ENCODE data around the gene PAQR4. TPM values are rescaled to one million over a fixed set of nuclear protein-coding genes. Genes with fewer than 3 reads are reported as not detected.

Gene PAQR4
- total RNA-seq, 1 donor from 2014 or later: 14.6 TPM

DNA sequence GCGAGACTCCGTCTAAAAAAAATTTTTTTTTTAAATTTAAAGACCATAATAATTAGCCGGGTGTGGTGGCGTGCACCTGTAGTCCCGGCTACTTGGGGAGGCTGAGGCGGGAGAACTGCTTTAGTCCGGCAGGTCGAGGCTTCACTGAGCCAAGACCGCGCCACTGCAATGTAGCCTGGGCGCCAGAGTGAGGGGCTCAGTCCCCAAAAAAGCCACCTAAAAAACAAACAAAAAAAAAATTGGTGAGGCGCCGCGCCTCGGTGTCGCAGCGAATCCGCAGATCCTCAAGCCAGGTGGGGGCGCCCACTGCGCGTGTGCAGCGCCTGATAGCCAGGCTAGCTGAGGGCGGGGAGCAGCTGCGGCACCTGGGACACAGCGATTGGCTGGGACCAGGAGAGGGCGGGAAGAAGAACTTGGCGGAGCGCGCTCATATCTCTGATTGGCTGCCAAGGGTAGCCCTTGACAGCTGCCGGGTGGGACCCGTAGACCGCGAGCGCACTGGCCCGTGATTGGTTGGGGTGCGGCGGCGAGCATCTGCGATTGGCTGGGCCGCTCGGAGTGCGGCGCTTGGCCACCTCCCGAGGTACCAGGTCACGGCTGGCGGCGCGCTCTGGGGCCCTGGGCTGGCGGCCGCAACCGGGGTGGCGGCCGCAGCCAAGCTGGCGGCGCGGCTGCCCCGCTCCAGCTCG lies 34.6 kb downstream of the PAQR4 start:
- peak; percentile 99 for DNase-seq (ENCODE audit: low read depth)

DNA sequence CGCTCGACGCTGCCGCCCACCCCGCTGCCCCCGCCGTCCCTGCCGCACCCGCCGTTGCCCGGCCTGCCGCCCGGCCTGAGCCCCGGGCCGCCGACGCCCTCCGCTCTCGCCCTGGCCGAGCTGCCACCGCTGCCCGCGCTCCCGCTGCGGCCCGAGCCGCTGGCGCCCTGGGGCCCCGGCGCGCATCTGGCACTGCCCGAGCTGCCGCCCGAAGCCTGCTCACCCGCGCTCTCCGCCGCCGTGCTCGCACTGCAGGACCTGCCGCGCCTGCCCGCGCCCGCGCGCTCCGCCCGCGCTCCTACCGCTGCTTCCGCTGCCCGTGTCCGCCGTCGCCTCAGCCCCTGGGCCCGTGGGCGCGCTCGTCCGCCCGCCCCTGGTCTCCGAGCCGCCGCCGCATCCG lies 35.2 kb downstream of the PAQR4 start:
- no peak for DNase-seq (ENCODE audit: low read depth)

GRCh38 chr16:3004781-3005284 lies 35.7 kb downstream of the PAQR4 start:
- no peak for DNase-seq (ENCODE audit: low read depth)

DNA sequence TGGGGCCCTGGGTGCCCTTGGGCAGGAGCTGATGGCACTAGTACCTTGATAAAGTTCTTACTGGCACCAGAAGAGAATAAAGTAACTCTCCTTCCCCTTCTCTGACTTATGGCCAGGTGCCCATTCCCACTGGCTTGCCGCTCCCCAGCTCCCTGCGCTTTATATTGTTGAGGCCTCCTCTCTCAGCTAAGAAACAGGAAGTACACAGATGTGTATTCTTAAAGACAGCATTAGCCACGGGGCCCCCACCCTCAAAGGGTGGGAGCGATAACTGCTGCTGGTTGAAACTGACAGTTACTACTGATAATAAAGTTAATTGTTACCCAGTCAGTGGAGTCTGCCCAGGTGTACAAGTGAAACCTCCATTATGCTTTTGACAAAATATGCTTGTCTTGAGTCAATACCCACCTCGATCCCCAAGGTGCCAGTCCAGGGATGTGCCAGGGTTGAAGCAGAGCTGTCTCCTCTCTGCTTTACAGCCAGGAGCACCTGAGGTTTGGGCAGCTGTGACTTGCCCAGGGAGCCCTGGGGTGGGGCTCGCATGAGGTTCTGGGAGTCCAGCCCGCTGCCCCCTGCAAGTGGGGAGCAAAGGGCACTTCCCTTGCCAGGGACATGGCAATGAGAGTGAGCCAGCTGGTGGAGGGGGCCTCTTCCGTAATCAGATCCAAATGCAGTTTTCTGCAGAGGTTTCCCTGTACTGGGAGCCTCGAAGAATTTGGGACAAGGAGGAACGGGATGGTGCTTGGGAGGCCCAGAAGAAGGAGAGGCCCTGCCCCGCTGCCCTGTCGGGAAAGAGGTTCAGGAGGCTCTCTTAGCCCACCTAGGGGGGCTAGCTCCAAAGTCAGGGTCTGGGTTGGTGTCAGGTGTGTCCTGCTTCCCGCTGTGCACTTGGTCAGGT lies 38.2 kb downstream of the PAQR4 start:
- DNase-seq (ENCODE audit: low read depth): no peak

DNA sequence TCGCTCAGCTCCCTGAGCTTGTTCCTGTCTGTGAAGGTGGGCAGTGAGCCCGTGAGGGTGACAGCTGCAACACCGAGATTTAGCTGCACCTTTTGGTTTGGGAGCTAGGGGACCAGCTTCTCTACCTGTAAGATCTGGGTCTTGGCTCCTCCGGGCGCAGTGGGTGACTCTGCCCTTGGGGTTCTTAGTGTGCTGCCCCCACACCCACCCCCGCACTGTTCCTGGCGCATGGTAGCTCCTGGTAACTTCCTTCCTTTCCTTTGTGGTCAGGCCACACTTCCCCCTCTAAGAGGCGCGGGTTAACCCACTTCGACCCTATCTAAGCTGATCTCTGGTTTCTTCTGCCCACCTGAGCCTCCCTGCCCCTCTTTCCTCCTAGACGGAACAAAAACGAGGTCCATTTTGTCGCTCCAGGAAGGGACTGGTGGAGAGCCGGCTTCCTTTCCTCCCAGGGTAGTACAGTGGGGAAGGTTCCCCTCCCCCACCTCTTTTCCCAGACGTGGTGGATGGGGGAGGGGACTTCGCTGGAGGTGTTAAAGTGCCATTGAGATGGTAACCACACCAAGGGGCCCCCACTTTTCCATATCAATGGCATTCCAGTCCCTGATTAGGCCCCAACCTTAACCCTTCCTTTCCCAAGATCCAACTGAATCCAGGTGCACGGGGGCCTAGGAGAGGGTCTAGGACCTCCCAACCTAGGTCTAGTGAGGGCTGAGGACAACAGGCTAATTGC lies 39.0 kb downstream of the PAQR4 start:
- no peak for DNase-seq (ENCODE audit: low read depth)

DNA sequence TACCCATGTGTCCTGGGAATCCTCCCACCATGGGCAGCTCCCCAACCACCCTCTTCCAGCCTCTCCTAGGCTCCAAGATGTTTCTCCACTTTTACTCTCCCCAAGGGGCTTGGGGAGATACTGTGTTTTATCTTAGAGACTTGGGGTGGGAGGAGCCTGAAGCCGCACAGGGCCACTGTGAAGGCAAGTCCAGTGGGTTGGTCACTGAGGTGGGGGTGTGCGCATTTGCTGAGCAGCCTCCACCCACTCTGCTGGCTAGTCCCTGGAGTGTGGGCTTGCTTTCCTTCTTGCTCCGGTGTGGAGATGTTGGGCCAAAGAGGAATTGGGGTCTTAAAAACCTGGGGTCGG lies 39.5 kb downstream of the PAQR4 start:
- DNase-seq (ENCODE audit: low read depth): no peak

DNA sequence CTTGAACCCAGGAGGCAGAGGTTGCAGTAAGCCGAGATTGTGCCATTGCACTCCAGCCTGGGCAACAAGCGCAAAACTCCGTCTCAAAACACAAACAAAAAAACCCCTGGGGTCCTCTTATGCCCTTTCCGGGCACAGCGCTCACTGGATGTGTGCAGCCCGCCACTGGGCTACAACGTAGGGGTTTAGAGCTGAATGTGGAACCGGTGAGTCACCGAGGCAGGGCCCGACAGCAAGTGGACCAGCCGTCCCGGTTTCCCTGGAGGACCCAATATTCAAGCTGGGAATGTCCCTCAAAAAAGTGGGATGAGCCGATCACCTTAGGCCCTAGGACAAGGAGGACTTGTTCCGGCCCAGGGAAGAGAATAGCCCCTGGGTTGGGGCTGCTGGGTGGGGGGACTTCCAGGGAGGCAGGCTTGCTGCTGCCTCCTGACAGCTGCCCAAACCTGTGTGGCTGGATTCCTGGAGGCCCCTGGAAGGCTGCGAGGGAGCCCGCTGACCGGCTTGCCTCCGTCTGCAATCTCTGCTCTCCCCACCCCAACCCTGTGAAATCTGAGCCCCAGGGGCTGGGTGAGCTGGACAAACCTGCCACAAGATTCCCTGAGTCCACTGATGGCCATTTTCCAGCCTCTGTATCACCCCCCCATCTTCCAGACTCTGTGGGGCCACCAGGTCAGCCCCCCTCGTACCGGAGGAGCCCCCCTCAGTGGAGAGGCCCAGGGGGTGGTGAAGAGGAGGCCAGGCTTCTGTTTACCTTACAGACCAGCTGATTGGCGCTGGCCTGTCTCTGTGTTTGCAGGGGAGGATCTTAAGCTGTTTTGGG lies 40.6 kb downstream of the PAQR4 start:
- DNase-seq (ENCODE audit: low read depth): no peak

- DNase-seq (ENCODE audit: low read depth): no peak
Measured at GRCh38 chr16:3010510-3010909, 41.4 kb downstream of the PAQR4 start.

DNA sequence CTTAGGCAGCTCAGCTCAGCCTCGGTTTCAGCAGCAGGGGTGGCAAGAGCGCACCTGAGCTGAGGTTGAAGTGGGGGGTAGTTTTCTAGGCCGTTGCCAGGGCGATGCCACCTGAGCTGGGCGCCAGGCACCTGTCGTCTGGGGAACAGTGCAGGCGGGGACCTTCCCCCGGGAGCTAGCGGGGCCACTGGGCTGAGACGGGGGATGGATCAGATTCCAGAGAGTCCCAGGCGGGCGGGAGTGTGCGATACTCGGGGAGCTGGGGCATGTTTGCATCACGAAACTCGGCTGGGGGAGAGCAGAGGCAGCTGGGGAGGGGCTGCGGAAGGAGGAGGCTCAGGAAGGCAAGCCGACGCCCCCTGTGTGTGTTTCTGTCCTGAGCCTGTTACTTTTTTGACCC lies 43.1 kb downstream of the PAQR4 start:
- DNase-seq (ENCODE audit: low read depth): no peak

- DNase-seq (ENCODE audit: low read depth): no peak
Measured at GRCh38 chr16:3012828-3013420, 43.8 kb downstream of the PAQR4 start, which contains the start of gene CLDN9. TSS of gene CLDN9 (plus strand) at chr16:3012923. CDS start at chr16:3013363, 440 bp downstream.

- no peak for DNase-seq (ENCODE audit: low read depth)
Measured at GRCh38 chr16:3013491-3013951, 44.4 kb downstream of the PAQR4 start.

DNA sequence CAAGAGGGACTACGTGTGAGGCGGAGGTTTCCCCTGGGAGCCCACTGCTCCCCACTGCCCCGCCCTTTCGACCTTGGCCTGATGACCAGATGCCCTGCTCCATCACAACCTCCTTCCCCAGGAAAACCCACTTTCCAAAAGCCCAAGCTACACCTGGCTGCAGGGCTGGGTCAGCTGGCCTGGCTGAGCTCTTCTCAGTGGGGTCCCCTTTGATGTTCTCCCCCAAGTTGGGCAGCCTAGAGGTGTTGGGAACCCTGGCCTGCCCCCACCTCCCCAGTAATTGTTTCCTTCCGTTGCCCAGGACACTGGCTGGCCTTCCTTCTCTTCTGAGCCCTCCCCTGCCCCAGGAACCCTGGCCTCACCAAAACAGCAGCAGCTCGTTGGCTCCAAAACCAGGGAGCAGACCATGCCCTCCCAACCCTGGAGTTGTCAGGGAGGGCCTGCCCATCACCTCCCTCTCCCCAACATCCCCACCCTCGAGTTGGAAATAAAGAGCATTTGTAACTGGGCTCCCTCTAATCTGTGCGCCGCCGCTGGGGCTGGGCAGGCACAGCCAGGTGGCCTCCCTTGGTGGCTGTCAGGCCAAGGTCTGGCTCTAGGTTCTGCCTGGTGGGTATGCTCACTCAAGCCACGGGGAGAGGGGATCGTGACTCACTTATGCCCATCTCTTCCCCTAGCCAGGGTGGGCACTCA lies 45.0 kb downstream of the PAQR4 start:
- DNase-seq (ENCODE audit: low read depth): no peak

- no peak for DNase-seq (ENCODE audit: low read depth)
Measured at GRCh38 chr16:3014971-3015370, 45.8 kb downstream of the PAQR4 start.

DNA sequence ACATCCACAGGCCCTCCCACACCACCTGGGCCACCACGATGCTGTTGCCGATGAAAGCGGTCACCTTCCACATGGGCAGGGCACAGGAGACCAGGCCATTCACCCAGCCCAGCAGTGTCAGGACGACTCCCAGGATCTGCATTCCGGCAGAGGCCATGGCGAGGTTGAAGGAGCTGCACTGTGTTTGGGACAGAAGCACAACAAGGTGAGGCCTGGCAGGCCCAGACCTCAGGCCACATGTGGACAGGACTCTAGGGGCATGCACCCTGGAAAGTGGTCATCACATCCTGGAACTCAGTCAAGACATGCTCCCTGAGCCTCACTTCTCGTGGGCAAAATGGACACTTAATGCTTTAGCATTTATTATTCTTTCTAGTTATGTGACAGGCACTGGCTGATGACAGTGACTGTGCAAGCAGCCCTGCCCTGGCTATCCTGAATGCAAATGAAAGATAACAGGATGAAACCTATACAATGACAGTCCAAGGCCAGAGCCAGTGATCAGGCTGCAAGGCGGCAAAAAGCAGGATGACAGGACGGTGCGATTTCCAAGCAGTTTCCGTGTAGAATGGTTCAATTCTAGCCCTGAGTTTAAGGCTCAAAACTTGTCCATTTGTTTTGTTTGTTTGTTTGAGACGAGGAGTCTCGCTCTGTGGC lies 46.8 kb downstream of the PAQR4 start:
- DNase-seq (ENCODE audit: low read depth): no peak

DNA sequence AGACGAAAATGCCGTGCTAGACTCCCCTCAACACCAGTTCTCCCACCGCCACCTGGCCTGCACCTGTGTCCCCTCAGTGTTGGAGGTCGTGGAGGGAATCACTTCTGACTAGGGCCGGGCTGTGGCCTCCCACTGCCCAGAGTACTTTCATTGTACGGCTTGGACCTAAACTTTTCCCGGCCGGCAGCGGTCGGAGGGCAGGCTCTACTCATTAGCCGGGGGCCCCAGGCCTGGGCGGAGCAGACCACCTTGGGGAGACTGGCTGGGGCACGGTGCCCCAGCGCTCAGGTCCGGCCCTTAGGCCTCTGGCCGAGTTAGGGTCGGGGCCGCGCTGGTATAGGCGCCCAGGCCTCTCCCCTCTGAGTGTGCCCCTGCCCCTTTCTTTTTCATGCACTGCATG lies 48.2 kb downstream of the PAQR4 start:
- DNase-seq (ENCODE audit: low read depth): no peak

GRCh38 chr16:3017794-3018506 lies 48.8 kb downstream of the PAQR4 start, which contains the start of gene CLDN6:
TSS of gene CLDN6 (minus strand) at chr16:3018183. CDS start at chr16:3016021, 2,162 bp downstream.
- DNase-seq (ENCODE audit: low read depth): no peak

- no peak for DNase-seq (ENCODE audit: low read depth)
Measured at GRCh38 chr16:3019594-3020246, 50.6 kb downstream of the PAQR4 start.

- DNase-seq (ENCODE audit: low read depth): peak; percentile 79
Measured at GRCh38 chr16:3020247-3020603, 51.1 kb downstream of the PAQR4 start, which contains the start of gene TNFRSF12A. TSS of gene TNFRSF12A (plus strand) at chr16:3020368. CDS start at chr16:3020398, 30 bp downstream.
